GM12878 (cell line): ENCODE measurements around the gene GLUL. TPM values are rescaled to one million over a fixed set of nuclear protein-coding genes. Genes with fewer than 3 reads are reported as not detected.

Experiments
- ATAC-seq: fragments of 200-7000 bp; cut with Tn5 transposase; 3 replicates; pipeline ENCODE4 v1.9.1; 2020; ENCODE audit warnings: mild to moderate bottlenecking, moderate library complexity
- BruUV-seq: library from RNA; stranded (reverse); fragments of 400-500 nt; replicated peaks from 2 replicates; lab custom pipeline; 2021; lab: Mats Ljungman, UMichigan
- CTCF ChIA-PET: fragments of 300-600 bp; sonication (Branson Sonifier 250); formaldehyde crosslinking; extraction: SDS; loops from one replicate; lab custom pipeline; 2021; ENCODE audit warnings: inconsistent platforms; lab: Yijun Ruan, JAX
- POLR2A ChIA-PET: fragments of 350-600 bp; formaldehyde crosslinking; extraction: SDS; loops from one replicate; lab custom pipeline; 2021; ENCODE audit warnings: inconsistent platforms; lab: Charles Lee
- RAD21 ChIA-PET: fragments of 300-600 bp; sonication (Branson Sonifier 250); formaldehyde crosslinking; loops from one replicate; lab custom pipeline; 2023; ENCODE audit warnings: antibody characterized with exemption; ENCODE audit not compliant: unreplicated experiment; lab: Charles Lee
- SMC1A ChIA-PET: fragments of 300-600 bp; sonication (Branson Sonifier 250); formaldehyde crosslinking; loops from one replicate; lab custom pipeline; 2023; ENCODE audit not compliant: unreplicated experiment, uncharacterized antibody; lab: Charles Lee
- DNase-seq: peaks from one replicate; pipeline ENCODE4 v3.0.0-alpha.2; 2011; ENCODE audit warnings: low read depth, low spot score
- FAIRE-seq: peaks from 3 replicates; lab custom pipeline; 2011; peaks lifted over from hg19 to GRCh38; lab: Jason Lieb, UNC
- H2AFZ ChIP-seq: 2 replicates; pipeline ENCODE4 v1.6.0; 2011; ENCODE audit warnings: low read depth, low read length, control low read depth; ENCODE audit not compliant: control insufficient read depth
- H3K27ac ChIP-seq: 2 replicates; pipeline ENCODE4 v1.5.1; 2011; ENCODE audit warnings: control low read depth; ENCODE audit not compliant: control insufficient read depth, insufficient read depth
- H3K27me3 ChIP-seq, 2 experiments: replicated peaks in 1 of 2; 2 replicates each; pipeline versions ENCODE4 v1.6.0 to v1.6.1; 2011; ENCODE audit warnings: low read length in 1 of 2; ENCODE audit not compliant: control insufficient read depth in 2 of 2, insufficient read depth in 2 of 2
- H3K36me3 ChIP-seq, 2 experiments: 2 replicates each; pipeline ENCODE4 v1.5.1; 2011; ENCODE audit warnings: low read length in 1 of 2; ENCODE audit not compliant: control insufficient read depth in 2 of 2, insufficient read depth in 2 of 2
- H3K4me1 ChIP-seq: 2 replicates; pipeline ENCODE4 v1.6.1; 2011; ENCODE audit warnings: mild to moderate bottlenecking, low read length, moderate library complexity, mixed read lengths; ENCODE audit not compliant: control insufficient read depth, insufficient read depth
- H3K4me2 ChIP-seq: 2 replicates; pipeline ENCODE4 v1.6.0; 2011; ENCODE audit warnings: control low read depth; ENCODE audit not compliant: control insufficient read depth, insufficient read depth
- H3K4me3 ChIP-seq: fragments of 200-600 bp; sonication (generic); 2 replicates; pipeline ENCODE4 v1.5.1; 2016
- H3K79me2 ChIP-seq: 2 replicates; pipeline ENCODE4 v1.6.0; 2011; ENCODE audit warnings: low read length; ENCODE audit not compliant: control insufficient read depth, insufficient read depth
- H3K9ac ChIP-seq: 2 replicates; pipeline ENCODE4 v1.8.0; 2011; ENCODE audit warnings: low read length, control low read depth, mixed read lengths; ENCODE audit not compliant: control insufficient read depth, insufficient read depth
- H3K9me3 ChIP-seq: replicated peaks from 3 replicates; pipeline ENCODE4 v1.5.1; 2011; ENCODE audit warnings: mild to moderate bottlenecking, low read length; ENCODE audit not compliant: control insufficient read depth, insufficient read depth
- H4K20me1 ChIP-seq: 2 replicates; pipeline ENCODE4 v1.6.0; 2011; ENCODE audit not compliant: control insufficient read depth, insufficient read depth
- ETV6 ChIP-seq, 2 experiments: fragments of 450-650 bp in 1 of 2; IDR thresholded peaks in 1 of 2; conservative IDR thresholded peaks in 1 of 2; 2 replicates each; pipeline ENCODE4 v1.6.1; 2014; ENCODE audit warnings: antibody characterized with exemption in 1 of 2, borderline replicate concordance in 1 of 2, low read depth in 1 of 2, mild to moderate bottlenecking in 1 of 2, moderate library complexity in 1 of 2
- POLR2AphosphoS5 ChIP-seq: IDR thresholded peaks from 2 replicates; pipeline ENCODE4 v1.6.1; 2011; ENCODE audit warnings: mild to moderate bottlenecking, low read length, inconsistent platforms
- SMC3 ChIP-seq: IDR thresholded peaks from 2 replicates; pipeline ENCODE4 v1.6.1; 2011; ENCODE audit warnings: low read length, improper control_type of control experiment, borderline replicate concordance
- SRF ChIP-seq, 2 experiments: IDR thresholded peaks; 2 replicates each; pipeline ENCODE4 v1.6.1; 2011; ENCODE audit warnings: low read depth in 2 of 2, low read length in 2 of 2, mild to moderate bottlenecking in 1 of 2, moderate library complexity in 1 of 2
- SUPT20H ChIP-seq: IDR thresholded peaks from 2 replicates; pipeline ENCODE4 v1.6.1; 2011; ENCODE audit warnings: low read depth, mild to moderate bottlenecking, low read length, moderate library complexity, borderline replicate concordance; ENCODE audit not compliant: control insufficient read depth
- TBL1XR1 ChIP-seq: IDR thresholded peaks from 2 replicates; pipeline ENCODE4 v1.6.1; 2012; ENCODE audit warnings: low read depth, low read length, improper control_type of control experiment
- WGBS: methylation state at CpG from one replicate; pipeline ENCODE4 v1.1.6; 2016; ENCODE audit warnings: low lambda C conversion rate; ENCODE audit not compliant: insufficient replicate concordance, insufficient coverage; ENCODE audit errors: missing lambda C conversion rate; 5-methylcytosine and 5-hydroxymethylcytosine counted together
- in situ Hi-C: fragments of 300-500 bp; cut with MboI; formaldehyde crosslinking; loops from 9 replicates; pipeline ENCODE4 v1.14.3; 2018; ENCODE audit warnings: mixed read lengths
- intact Hi-C: fragments of 100-400 bp; cut with micrococcal nuclease; formaldehyde crosslinking; loops from one replicate; pipeline ENCODE4 v1.14.2; 2022; ENCODE audit not compliant: unreplicated experiment
- polyA plus RNA-seq, 11 experiments: library from polyadenylated mRNA; depleted of rRNA in 4 of 11; unstranded in 6 of 11; stranded (reverse) in 5 of 11; fragments of >200 nt; fragmentation: Nextera tagmentation in 4 of 11; fragmentation: Illumina TruSeq in 1 of 11; extraction: Ambion mirVana in 4 of 11; extraction: Trizol in 1 of 11; gene quantifications; 1 replicate in 1 of 11; 2 replicates in 10 of 11; pipeline versions ENCODE4 v1.2.1 to v1.2.3, GENCODE V29; 2011 to 2016; ENCODE audit warnings: inconsistent platforms in 2 of 11, missing spikeins in 2 of 11, low read depth in 1 of 11
- total RNA-seq, 4 experiments: library from RNA; depleted of rRNA in 3 of 4; stranded (reverse); fragments of >200 nt in 3 of 4; fragmentation: Illumina TruSeq in 1 of 4; extraction: Trizol in 1 of 4; gene quantifications; 2 replicates each; pipeline versions ENCODE4 v1.2.1 to v1.2.3, GENCODE V29; 2013 to 2021
- TF ChIP-seq, protein P1 (sequence below): IDR thresholded peaks from 2 replicates; pipeline ENCODE4 v1.6.1; 2012; ENCODE audit warnings: mild to moderate bottlenecking, low read depth, low read length
- TF ChIP-seq, protein P2 (sequence below): fragments of 450-650 bp; IDR thresholded peaks from 2 replicates; pipeline ENCODE4 v1.6.1; 2017; ENCODE audit warnings: low read depth, mild to moderate bottlenecking, moderate library complexity
- TF ChIP-seq, protein P3 (sequence below): fragments of 450-650 bp; conservative IDR thresholded peaks from 2 replicates; pipeline ENCODE4 v1.6.1; 2017; ENCODE audit warnings: mild to moderate bottlenecking, moderate library complexity
- TF ChIP-seq, protein P4 (sequence below): fragments of 450-650 bp; IDR thresholded peaks from 2 replicates; pipeline ENCODE4 v1.6.1; 2017; ENCODE audit warnings: borderline replicate concordance
- TF ChIP-seq, protein P5 (sequence below): IDR thresholded peaks from 2 replicates; pipeline ENCODE4 v1.6.1; 2011; ENCODE audit warnings: borderline replicate concordance, low read depth, mild to moderate bottlenecking, moderate library complexity, mixed read lengths, low read length; ENCODE audit not compliant: insufficient read depth; ENCODE audit errors: extremely low read length

Gene GLUL
- total and polyA plus RNA-seq, 10 of the 15 experiments (the other 5 are each of a cell fraction or from before 2014, with no cell fraction given) = 2.3 to 392 (median 164) TPM

DNA sequence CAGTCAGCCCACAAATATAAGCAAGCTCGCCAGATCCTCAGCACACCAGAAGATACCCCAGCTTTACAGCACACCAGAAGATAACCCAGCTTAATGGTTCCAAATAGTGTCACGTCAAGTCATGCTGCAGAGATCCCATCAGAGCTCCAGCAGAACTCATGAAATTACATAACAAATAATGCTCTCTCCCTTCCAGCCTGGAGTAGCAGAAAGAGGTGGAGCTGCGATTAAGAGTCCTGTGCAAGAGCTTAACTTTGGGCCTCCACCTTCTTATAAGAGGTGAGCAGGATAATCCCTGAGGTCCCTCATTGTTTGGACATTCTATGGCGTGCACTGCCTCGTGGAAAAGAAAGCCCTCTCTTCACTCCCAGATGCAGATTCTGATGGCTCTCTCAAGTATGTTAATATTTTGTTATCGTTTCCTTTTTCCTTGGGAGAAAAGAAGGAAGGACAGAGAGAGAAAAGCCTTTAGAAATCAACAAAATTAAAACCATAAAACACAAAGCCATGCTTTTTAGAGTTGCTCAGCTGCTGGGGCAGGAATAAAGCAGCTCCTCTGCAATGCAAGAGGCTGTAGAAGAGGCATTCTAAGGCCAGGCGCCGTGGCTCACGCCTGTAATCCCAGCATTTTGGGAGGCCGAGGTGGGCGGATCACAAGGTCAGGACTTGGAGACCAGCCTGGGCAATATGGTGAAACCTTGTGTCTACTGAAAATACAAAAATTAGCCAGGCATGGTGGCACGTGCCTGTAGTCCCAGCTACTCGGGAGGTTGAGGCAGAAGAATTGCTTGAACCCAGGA lies 59.1 kb downstream of the GLUL start:
- intact Hi-C loops = no loop called here
- CTCF ChIA-PET = interaction anchor here (0.9 kb wide), 1 partner anchor 64 kb away, joined by 3 read pairs; no protein-coding TSS in a partner anchor
- TF ChIP-seq, protein P1, sequence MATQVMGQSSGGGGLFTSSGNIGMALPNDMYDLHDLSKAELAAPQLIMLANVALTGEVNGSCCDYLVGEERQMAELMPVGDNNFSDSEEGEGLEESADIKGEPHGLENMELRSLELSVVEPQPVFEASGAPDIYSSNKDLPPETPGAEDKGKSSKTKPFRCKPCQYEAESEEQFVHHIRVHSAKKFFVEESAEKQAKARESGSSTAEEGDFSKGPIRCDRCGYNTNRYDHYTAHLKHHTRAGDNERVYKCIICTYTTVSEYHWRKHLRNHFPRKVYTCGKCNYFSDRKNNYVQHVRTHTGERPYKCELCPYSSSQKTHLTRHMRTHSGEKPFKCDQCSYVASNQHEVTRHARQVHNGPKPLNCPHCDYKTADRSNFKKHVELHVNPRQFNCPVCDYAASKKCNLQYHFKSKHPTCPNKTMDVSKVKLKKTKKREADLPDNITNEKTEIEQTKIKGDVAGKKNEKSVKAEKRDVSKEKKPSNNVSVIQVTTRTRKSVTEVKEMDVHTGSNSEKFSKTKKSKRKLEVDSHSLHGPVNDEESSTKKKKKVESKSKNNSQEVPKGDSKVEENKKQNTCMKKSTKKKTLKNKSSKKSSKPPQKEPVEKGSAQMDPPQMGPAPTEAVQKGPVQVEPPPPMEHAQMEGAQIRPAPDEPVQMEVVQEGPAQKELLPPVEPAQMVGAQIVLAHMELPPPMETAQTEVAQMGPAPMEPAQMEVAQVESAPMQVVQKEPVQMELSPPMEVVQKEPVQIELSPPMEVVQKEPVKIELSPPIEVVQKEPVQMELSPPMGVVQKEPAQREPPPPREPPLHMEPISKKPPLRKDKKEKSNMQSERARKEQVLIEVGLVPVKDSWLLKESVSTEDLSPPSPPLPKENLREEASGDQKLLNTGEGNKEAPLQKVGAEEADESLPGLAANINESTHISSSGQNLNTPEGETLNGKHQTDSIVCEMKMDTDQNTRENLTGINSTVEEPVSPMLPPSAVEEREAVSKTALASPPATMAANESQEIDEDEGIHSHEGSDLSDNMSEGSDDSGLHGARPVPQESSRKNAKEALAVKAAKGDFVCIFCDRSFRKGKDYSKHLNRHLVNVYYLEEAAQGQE = no peak
- TF ChIP-seq, protein P2, sequence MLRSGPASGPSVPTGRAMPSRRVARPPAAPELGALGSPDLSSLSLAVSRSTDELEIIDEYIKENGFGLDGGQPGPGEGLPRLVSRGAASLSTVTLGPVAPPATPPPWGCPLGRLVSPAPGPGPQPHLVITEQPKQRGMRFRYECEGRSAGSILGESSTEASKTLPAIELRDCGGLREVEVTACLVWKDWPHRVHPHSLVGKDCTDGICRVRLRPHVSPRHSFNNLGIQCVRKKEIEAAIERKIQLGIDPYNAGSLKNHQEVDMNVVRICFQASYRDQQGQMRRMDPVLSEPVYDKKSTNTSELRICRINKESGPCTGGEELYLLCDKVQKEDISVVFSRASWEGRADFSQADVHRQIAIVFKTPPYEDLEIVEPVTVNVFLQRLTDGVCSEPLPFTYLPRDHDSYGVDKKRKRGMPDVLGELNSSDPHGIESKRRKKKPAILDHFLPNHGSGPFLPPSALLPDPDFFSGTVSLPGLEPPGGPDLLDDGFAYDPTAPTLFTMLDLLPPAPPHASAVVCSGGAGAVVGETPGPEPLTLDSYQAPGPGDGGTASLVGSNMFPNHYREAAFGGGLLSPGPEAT = no peak
- TF ChIP-seq, protein P3, sequence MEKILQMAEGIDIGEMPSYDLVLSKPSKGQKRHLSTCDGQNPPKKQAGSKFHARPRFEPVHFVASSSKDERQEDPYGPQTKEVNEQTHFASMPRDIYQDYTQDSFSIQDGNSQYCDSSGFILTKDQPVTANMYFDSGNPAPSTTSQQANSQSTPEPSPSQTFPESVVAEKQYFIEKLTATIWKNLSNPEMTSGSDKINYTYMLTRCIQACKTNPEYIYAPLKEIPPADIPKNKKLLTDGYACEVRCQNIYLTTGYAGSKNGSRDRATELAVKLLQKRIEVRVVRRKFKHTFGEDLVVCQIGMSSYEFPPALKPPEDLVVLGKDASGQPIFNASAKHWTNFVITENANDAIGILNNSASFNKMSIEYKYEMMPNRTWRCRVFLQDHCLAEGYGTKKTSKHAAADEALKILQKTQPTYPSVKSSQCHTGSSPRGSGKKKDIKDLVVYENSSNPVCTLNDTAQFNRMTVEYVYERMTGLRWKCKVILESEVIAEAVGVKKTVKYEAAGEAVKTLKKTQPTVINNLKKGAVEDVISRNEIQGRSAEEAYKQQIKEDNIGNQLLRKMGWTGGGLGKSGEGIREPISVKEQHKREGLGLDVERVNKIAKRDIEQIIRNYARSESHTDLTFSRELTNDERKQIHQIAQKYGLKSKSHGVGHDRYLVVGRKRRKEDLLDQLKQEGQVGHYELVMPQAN = no peak
- no peak for TF ChIP-seq SMC3
- TF ChIP-seq, protein P4, sequence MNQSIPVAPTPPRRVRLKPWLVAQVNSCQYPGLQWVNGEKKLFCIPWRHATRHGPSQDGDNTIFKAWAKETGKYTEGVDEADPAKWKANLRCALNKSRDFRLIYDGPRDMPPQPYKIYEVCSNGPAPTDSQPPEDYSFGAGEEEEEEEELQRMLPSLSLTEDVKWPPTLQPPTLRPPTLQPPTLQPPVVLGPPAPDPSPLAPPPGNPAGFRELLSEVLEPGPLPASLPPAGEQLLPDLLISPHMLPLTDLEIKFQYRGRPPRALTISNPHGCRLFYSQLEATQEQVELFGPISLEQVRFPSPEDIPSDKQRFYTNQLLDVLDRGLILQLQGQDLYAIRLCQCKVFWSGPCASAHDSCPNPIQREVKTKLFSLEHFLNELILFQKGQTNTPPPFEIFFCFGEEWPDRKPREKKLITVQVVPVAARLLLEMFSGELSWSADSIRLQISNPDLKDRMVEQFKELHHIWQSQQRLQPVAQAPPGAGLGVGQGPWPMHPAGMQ = no peak
- TF ChIP-seq ETV6 (conservative IDR thresholded peaks at IDR 0.05 in 1 of 2, IDR thresholded peaks at IDR 0.05 in 1 of 2; ENCODE audit: borderline replicate concordance in 1 of 2, low read depth in 1 of 2) = no peak
- TF ChIP-seq SUPT20H = no peak
- no peak for TF ChIP-seq TBL1XR1
- TF ChIP-seq SRF (IDR thresholded peaks at IDR 0.05; ENCODE audit: low read depth in 2 of 2, low read length in 2 of 2) = no peak
- TF ChIP-seq, protein P5, sequence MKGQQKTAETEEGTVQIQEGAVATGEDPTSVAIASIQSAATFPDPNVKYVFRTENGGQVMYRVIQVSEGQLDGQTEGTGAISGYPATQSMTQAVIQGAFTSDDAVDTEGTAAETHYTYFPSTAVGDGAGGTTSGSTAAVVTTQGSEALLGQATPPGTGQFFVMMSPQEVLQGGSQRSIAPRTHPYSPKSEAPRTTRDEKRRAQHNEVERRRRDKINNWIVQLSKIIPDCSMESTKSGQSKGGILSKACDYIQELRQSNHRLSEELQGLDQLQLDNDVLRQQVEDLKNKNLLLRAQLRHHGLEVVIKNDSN = no peak
- no peak for TF ChIP-seq POLR2AphosphoS5

More for the DNA sequence above, 59.1 kb downstream of the GLUL start:
- H3K4me1 ChIP-seq = peaks cover 3% of the 10 kb centered on the region; the same call in 1 of the 2 replicates
- no peaks in the 10 kb centered on the region for H3K36me3 ChIP-seq
- DNase-seq (no peak), ATAC-seq (no peak), FAIRE-seq (no peak)
- H3K4me3 ChIP-seq = no peak overlapping the region
- no peaks in the 10 kb centered on the region; a peak in 1 of 4 replicates for H3K27me3 ChIP-seq
- BruUV-seq = no TSS peak
- H2AFZ ChIP-seq = no peak overlapping the region
- no peaks in the 10 kb centered on the region; the same call in 2 of the 3 replicates for H3K9me3 ChIP-seq
- no peak overlapping the region for H3K27ac ChIP-seq
- 59% methylated on average over 11 of the region's 13 CpGs for WGBS
- H3K79me2 ChIP-seq = no peaks in the 10 kb centered on the region
- in situ Hi-C loops = no loop called here
- ChIA-PET SMC1A (interaction anchor here (1.5 kb wide), 1 partner anchor 190 kb away, joined by 3 read pairs; no protein-coding TSS in a partner anchor), RAD21 (interaction anchor here (1.1 kb wide), 1 partner anchor 63 kb away, joined by 3 read pairs; no protein-coding TSS in a partner anchor), POLR2A (interaction anchor here (0.5 to 0.7 kb wide), 2 partner anchors 34 to 394 kb away, joined by 3 to 5 read pairs; no protein-coding TSS in a partner anchor)
- no peaks in the 10 kb centered on the region for H4K20me1 ChIP-seq
- H3K9ac ChIP-seq = no peak overlapping the region
- no peak overlapping the region for H3K4me2 ChIP-seq
